ENCODE data around the gene SLC27A1. TPM values are rescaled to one million over a fixed set of nuclear protein-coding genes. Genes with fewer than 3 reads are reported as not detected.
A peak's percentile ranks its signal among the peaks of the same experiment; 100 is the strongest.
"Not testable (repeated sequence)": the region's sequence is repeated elsewhere in the genome, so short reads cannot be mapped to it uniquely, and the experiment has no call there.

The SLC27A1 gene
- total RNA-seq, 2 experiments from 2014 or later, result 1.5 to 2.1 TPM

- CTCF ChIA-PET, result interaction anchor here (1.3 to 7.3 kb wide), 4 partner anchors 12 to 356 kb away, joined by 4 to 84 read pairs (median 6); partner anchors contain the start of gene PGLS
- not testable (repeated sequence) for H3K36me3 Mint-ChIP-seq, H3K4me3 Mint-ChIP-seq
Observed at GRCh38 chr19:17499025-17499424, 28.7 kb downstream of the SLC27A1 start.

GRCh38 chr19:17499648-17500446 lies 29.5 kb downstream of the SLC27A1 start:
- ATAC-seq, result no peak
- peak overlapping the region; percentile 54 for H3K27ac Mint-ChIP-seq

More at GRCh38 chr19:17499025-17499424, 28.7 kb downstream of the SLC27A1 start:
- not testable (repeated sequence) for H3K27me3 Mint-ChIP-seq; H3K27ac Mint-ChIP-seq; ATAC-seq; DNase-seq; H3K9me3 Mint-ChIP-seq (ENCODE audit: low read depth)
- H3K4me1 Mint-ChIP-seq, result peaks cover 24% of the 10 kb centered on the region

GRCh38 chr19:17500447-17501198 lies 30.3 kb downstream of the SLC27A1 start:
- no peak for ATAC-seq
- Mint-ChIP-seq H3K36me3 (peaks cover 2% of the 10 kb centered on the region), H3K27me3 (no peaks in the 10 kb centered on the region), H3K9me3 (ENCODE audit: low read depth) (no peaks in the 10 kb centered on the region), H3K4me3 (no peak overlapping the region), H3K4me1 (peaks cover 24% of the 10 kb centered on the region), H3K27ac (no peak overlapping the region)
- CTCF ChIA-PET, result interaction anchor here (0.6 to 2.9 kb wide), 3 partner anchors 10 to 285 kb away, joined by 3 to 7 read pairs (median 3); partner anchors contain the start of gene PGLS
- no peak for DNase-seq

More at GRCh38 chr19:17499648-17500446, 29.5 kb downstream of the SLC27A1 start:
- H3K4me3 Mint-ChIP-seq, result no peak overlapping the region
- H3K9me3 Mint-ChIP-seq (ENCODE audit: low read depth), result no peaks in the 10 kb centered on the region
- H3K4me1 Mint-ChIP-seq, result peaks cover 24% of the 10 kb centered on the region
- H3K27me3 Mint-ChIP-seq, result no peaks in the 10 kb centered on the region
- CTCF ChIA-PET, result interaction anchor here (0.7 to 1.1 kb wide), 2 partner anchors 34 to 75 kb away, joined by 3 read pairs; no protein-coding TSS in a partner anchor
- no peak for DNase-seq
- H3K36me3 Mint-ChIP-seq, result peaks cover 2% of the 10 kb centered on the region

- Mint-ChIP-seq H3K27me3 (no peaks in the 10 kb centered on the region), H3K4me3 (no peak overlapping the region), H3K4me1 (peaks cover 21% of the 10 kb centered on the region), H3K36me3 (peaks cover 7% of the 10 kb centered on the region), H3K27ac (no peak overlapping the region), H3K9me3 (ENCODE audit: low read depth) (no peaks in the 10 kb centered on the region)
- no peak for DNase-seq
- ATAC-seq, result no peak
- CTCF ChIA-PET, result interaction anchor here (2.9 kb wide), 1 partner anchor 8 kb away, joined by 7 read pairs; the partner anchor contains the start of gene PGLS
Observed at GRCh38 chr19:17503240-17503639, 32.9 kb downstream of the SLC27A1 start.

GRCh38 chr19:17504030-17504429 lies 33.7 kb downstream of the SLC27A1 start:
- no peak overlapping the region for H3K4me3 Mint-ChIP-seq
- CTCF ChIA-PET, result no interaction called here
- ATAC-seq (no peak), DNase-seq (no peak)
- H3K27me3 Mint-ChIP-seq, result no peaks in the 10 kb centered on the region
- no peaks in the 10 kb centered on the region for H3K9me3 Mint-ChIP-seq (ENCODE audit: low read depth)
- no peak overlapping the region for H3K27ac Mint-ChIP-seq
- peaks cover 24% of the 10 kb centered on the region for H3K4me1 Mint-ChIP-seq
- H3K36me3 Mint-ChIP-seq, result peaks cover 10% of the 10 kb centered on the region

- Mint-ChIP-seq H3K27me3 (no peaks in the 10 kb centered on the region), H3K9me3 (ENCODE audit: low read depth) (no peaks in the 10 kb centered on the region), H3K4me1 (peaks cover 24% of the 10 kb centered on the region), H3K27ac (no peak overlapping the region), H3K4me3 (no peak overlapping the region), H3K36me3 (peaks cover 11% of the 10 kb centered on the region)
- ATAC-seq (no peak), DNase-seq (no peak)
- CTCF ChIA-PET, result interaction anchor here (1.7 kb wide), 1 partner anchor 8 kb away, joined by 7 read pairs; no protein-coding TSS in a partner anchor
Observed at GRCh38 chr19:17504456-17504855, 34.1 kb downstream of the SLC27A1 start.

GRCh38 chr19:17505223-17505622 lies 34.9 kb downstream of the SLC27A1 start:
- Mint-ChIP-seq H3K9me3 (ENCODE audit: low read depth) (no peaks in the 10 kb centered on the region), H3K27ac (no peak overlapping the region), H3K4me1 (peaks cover 23% of the 10 kb centered on the region), H3K4me3 (no peak overlapping the region), H3K27me3 (no peaks in the 10 kb centered on the region), H3K36me3 (peaks cover 15% of the 10 kb centered on the region)
- ATAC-seq, result no peak
- no peak for DNase-seq
- CTCF ChIA-PET, result interaction anchor here (1.7 kb wide), 1 partner anchor 9 kb away, joined by 7 read pairs; no protein-coding TSS in a partner anchor

GRCh38 chr19:17506745-17507144 lies 36.4 kb downstream of the SLC27A1 start:
- H3K4me3 Mint-ChIP-seq, result no peak overlapping the region
- DNase-seq (no peak), ATAC-seq (no peak)
- CTCF ChIA-PET, result interaction anchor here (8.9 kb wide), 1 partner anchor 11 kb away, joined by 84 read pairs; no protein-coding TSS in a partner anchor
- H3K9me3 Mint-ChIP-seq (ENCODE audit: low read depth), result no peaks in the 10 kb centered on the region
- no peak overlapping the region for H3K27ac Mint-ChIP-seq
- H3K4me1 Mint-ChIP-seq, result peaks cover 23% of the 10 kb centered on the region
- H3K36me3 Mint-ChIP-seq, result peaks cover 17% of the 10 kb centered on the region
- no peaks in the 10 kb centered on the region for H3K27me3 Mint-ChIP-seq

GRCh38 chr19:17508558-17508933 lies 38.2 kb downstream of the SLC27A1 start:
- not testable (repeated sequence) for ATAC-seq, H3K4me3 Mint-ChIP-seq
- H3K4me1 Mint-ChIP-seq, result peaks cover 32% of the 10 kb centered on the region

GRCh38 chr19:17510220-17510993 lies 40.1 kb downstream of the SLC27A1 start:
- CTCF ChIA-PET, result interaction anchor here (0.7 to 8.9 kb wide), 14 partner anchors 8 to 920 kb away, joined by 3 to 84 read pairs (median 3); partner anchors contain the start of gene TMEM221
- H3K4me1 Mint-ChIP-seq, result peaks cover 39% of the 10 kb centered on the region
- H3K36me3 Mint-ChIP-seq, result peaks cover 19% of the 10 kb centered on the region
- peak overlapping the region; percentile 96 for H3K27ac Mint-ChIP-seq
- ATAC-seq, result no peak
- H3K27me3 Mint-ChIP-seq, result no peaks in the 10 kb centered on the region
- no peak for DNase-seq
- H3K4me3 Mint-ChIP-seq, result peak overlapping the region; percentile 95
- H3K9me3 Mint-ChIP-seq (ENCODE audit: low read depth), result no peaks in the 10 kb centered on the region

More at GRCh38 chr19:17508558-17508933, 38.2 kb downstream of the SLC27A1 start:
- H3K36me3 Mint-ChIP-seq, result peaks cover 17% of the 10 kb centered on the region
- not testable (repeated sequence) for DNase-seq; H3K27me3 Mint-ChIP-seq; H3K9me3 Mint-ChIP-seq (ENCODE audit: low read depth)
- peak overlapping the region; percentile 33 for H3K27ac Mint-ChIP-seq
- CTCF ChIA-PET, result interaction anchor here (1.0 to 8.9 kb wide), 2 partner anchors 13 to 295 kb away, joined by 3 to 84 read pairs; no protein-coding TSS in a partner anchor

- no peaks in the 10 kb centered on the region for H3K9me3 Mint-ChIP-seq (ENCODE audit: low read depth)
- ATAC-seq (peak; percentile 76), DNase-seq (peak; percentile 95)
- peak overlapping the region; percentile 96 for H3K27ac Mint-ChIP-seq
- H3K36me3 Mint-ChIP-seq, result peaks cover 28% of the 10 kb centered on the region
- CTCF ChIA-PET, result interaction anchor here (0.9 to 8.9 kb wide), 10 partner anchors 10 to 92 kb away, joined by 3 to 84 read pairs (median 4); partner anchors contain the start of genes MVB12A and TMEM221
- H3K27me3 Mint-ChIP-seq, result no peaks in the 10 kb centered on the region
- peak overlapping the region; percentile 95 for H3K4me3 Mint-ChIP-seq
- peaks cover 39% of the 10 kb centered on the region for H3K4me1 Mint-ChIP-seq
Observed at GRCh38 chr19:17511724-17512573, 41.6 kb downstream of the SLC27A1 start.

GRCh38 chr19:17512574-17512939 lies 42.2 kb downstream of the SLC27A1 start:
- H3K4me1 Mint-ChIP-seq, result peaks cover 39% of the 10 kb centered on the region
- peaks cover 34% of the 10 kb centered on the region for H3K36me3 Mint-ChIP-seq
- DNase-seq (no peak), ATAC-seq (no peak)
- H3K27me3 Mint-ChIP-seq, result no peaks in the 10 kb centered on the region
- H3K27ac Mint-ChIP-seq, result peak overlapping the region; percentile 96
- no peaks in the 10 kb centered on the region for H3K9me3 Mint-ChIP-seq (ENCODE audit: low read depth)
- CTCF ChIA-PET, result interaction anchor here (0.9 to 8.9 kb wide), 3 partner anchors 9 to 26 kb away, joined by 4 to 84 read pairs (median 4); no protein-coding TSS in a partner anchor
- peak overlapping the region; percentile 95 for H3K4me3 Mint-ChIP-seq

Measured in activated CD8-positive, alpha-beta memory T cell treated with anti-CD3 and anti-CD28 coated beads, Interleukin-2, amount 10 ng/mL, durations not matched to agents 7 days and 5 days (primary cell).